ENCODE results near the gene PVALB.
A peak's percentile ranks its signal among the peaks of the same experiment; 100 is the strongest.

Gene PVALB

DNA sequence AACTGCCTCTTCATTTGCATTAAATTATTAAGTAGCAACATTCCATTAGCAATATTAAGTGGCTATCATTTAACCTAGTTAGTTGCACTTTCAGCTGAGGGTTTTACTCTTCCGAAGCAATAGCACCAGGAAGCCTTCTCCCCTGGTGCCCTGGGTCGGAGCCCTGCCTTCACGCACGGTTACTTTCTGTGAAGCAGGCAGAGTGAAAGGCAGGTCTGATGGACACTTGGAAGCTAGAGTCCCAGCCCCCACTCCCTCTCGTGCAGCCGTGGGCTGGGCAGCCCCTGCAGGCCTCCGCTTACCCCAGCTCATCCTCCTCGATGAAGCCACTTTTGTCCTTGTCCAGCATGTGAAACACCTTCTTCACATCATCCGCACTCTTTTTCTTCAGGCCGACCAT lies 2.0 kb downstream of the PVALB start:
- peaks cover 12% of the 10 kb centered on the region for H3K4me1 ChIP-seq (ENCODE audit: control insufficient read depth, insufficient read depth, low read length)
- no peaks in the 10 kb centered on the region for H3K36me3 ChIP-seq (ENCODE audit: control insufficient read depth in 2 of 2, insufficient read depth in 1 of 2, low read length in 2 of 2)
- TF ChIP-seq ZNF292 (tag by site-specific recombination; IDR thresholded peaks at IDR 0.05; ENCODE audit: borderline replicate concordance, low read depth), result no peak
- no peak for TF ChIP-seq ZNF621 (tag by site-specific recombination; IDR thresholded peaks at IDR 0.05)
- TF ChIP-seq ZNF571 (tag by site-specific recombination; IDR thresholded peaks at IDR 0.05), result no peak
- TF ChIP-seq, protein P1, sequence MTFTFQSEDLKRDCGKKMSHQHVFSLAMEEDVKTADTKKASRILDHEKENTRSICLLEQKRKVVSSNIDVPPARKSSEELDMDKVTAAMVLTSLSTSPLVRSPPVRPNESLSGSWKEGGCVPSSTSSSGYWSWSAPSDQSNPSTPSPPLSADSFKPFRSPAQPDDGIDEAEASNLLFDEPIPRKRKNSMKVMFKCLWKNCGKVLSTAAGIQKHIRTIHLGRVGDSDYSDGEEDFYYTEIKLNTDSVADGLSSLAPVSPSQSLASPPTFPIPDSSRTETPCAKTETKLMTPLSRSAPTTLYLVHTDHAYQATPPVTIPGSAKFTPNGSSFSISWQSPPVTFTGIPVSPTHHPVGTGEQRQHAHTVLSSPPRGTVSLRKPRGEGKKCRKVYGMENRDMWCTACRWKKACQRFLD (tag by site-specific recombination; IDR thresholded peaks at IDR 0.05), result no peak
- no peak for TF ChIP-seq ZNF600 (tag by site-specific recombination; IDR thresholded peaks at IDR 0.05)
- TF ChIP-seq ZNF629 (tag by site-specific recombination; IDR thresholded peaks at IDR 0.05), result no peak
- no peak for TF ChIP-seq ZFP3 (tag by site-specific recombination; IDR thresholded peaks at IDR 0.05; ENCODE audit: low read depth)
- no peak for TF ChIP-seq ZNF501 (tag by site-specific recombination; IDR thresholded peaks at IDR 0.05)
- TF ChIP-seq ZNF624 (tag by site-specific recombination; IDR thresholded peaks at IDR 0.05), result no peak
- no peak for TF ChIP-seq ZNF202 (tag by site-specific recombination; IDR thresholded peaks at IDR 0.05; ENCODE audit: borderline replicate concordance)
- TF ChIP-seq, protein P2, sequence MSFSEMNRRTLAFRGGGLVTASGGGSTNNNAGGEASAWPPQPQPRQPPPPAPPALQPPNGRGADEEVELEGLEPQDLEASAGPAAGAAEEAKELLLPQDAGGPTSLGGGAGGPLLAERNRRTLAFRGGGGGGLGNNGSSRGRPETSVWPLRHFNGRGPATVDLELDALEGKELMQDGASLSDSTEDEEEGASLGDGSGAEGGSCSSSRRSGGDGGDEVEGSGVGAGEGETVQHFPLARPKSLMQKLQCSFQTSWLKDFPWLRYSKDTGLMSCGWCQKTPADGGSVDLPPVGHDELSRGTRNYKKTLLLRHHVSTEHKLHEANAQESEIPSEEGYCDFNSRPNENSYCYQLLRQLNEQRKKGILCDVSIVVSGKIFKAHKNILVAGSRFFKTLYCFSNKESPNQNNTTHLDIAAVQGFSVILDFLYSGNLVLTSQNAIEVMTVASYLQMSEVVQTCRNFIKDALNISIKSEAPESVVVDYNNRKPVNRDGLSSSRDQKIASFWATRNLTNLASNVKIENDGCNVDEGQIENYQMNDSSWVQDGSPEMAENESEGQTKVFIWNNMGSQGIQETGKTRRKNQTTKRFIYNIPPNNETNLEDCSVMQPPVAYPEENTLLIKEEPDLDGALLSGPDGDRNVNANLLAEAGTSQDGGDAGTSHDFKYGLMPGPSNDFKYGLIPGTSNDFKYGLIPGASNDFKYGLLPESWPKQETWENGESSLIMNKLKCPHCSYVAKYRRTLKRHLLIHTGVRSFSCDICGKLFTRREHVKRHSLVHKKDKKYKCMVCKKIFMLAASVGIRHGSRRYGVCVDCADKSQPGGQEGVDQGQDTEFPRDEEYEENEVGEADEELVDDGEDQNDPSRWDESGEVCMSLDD (tag by site-specific recombination; IDR thresholded peaks at IDR 0.05), result no peak
- no peak for TF ChIP-seq BCL11B (tag by site-specific recombination; IDR thresholded peaks at IDR 0.05; ENCODE audit: low read depth)
- TF ChIP-seq, protein P3, sequence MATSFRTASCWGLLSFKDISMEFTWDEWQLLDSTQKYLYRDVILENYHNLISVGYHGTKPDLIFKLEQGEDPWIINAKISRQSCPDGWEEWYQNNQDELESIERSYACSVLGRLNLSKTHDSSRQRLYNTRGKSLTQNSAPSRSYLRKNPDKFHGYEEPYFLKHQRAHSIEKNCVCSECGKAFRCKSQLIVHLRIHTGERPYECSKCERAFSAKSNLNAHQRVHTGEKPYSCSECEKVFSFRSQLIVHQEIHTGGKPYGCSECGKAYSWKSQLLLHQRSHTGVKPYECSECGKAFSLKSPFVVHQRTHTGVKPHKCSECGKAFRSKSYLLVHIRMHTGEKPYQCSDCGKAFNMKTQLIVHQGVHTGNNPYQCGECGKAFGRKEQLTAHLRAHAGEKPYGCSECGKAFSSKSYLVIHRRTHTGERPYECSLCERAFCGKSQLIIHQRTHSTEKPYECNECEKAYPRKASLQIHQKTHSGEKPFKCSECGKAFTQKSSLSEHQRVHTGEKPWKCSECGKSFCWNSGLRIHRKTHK (tag by site-specific recombination; IDR thresholded peaks at IDR 0.05), result no peak
- TF ChIP-seq, protein P4, sequence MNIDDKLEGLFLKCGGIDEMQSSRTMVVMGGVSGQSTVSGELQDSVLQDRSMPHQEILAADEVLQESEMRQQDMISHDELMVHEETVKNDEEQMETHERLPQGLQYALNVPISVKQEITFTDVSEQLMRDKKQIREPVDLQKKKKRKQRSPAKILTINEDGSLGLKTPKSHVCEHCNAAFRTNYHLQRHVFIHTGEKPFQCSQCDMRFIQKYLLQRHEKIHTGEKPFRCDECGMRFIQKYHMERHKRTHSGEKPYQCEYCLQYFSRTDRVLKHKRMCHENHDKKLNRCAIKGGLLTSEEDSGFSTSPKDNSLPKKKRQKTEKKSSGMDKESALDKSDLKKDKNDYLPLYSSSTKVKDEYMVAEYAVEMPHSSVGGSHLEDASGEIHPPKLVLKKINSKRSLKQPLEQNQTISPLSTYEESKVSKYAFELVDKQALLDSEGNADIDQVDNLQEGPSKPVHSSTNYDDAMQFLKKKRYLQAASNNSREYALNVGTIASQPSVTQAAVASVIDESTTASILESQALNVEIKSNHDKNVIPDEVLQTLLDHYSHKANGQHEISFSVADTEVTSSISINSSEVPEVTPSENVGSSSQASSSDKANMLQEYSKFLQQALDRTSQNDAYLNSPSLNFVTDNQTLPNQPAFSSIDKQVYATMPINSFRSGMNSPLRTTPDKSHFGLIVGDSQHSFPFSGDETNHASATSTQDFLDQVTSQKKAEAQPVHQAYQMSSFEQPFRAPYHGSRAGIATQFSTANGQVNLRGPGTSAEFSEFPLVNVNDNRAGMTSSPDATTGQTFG (tag by site-specific recombination; IDR thresholded peaks at IDR 0.05; ENCODE audit: borderline replicate concordance), result no peak
- ChIA-PET CTCF (interaction anchor here (1.5 kb wide), 1 partner anchor 42 kb away, joined by 9 read pairs; no protein-coding TSS in a partner anchor), POLR2A (no interaction called here)
- no peak overlapping the region for H3K27ac ChIP-seq (ENCODE audit: extremely low read depth, low read depth, low read length)
- H3K4me3 ChIP-seq (ENCODE audit: low read depth, low read length), result no peak overlapping the region
- H3K9me3 ChIP-seq (ENCODE audit: control insufficient read depth, insufficient read depth, low read depth, low read length), result no peaks in the 10 kb centered on the region

DNA sequence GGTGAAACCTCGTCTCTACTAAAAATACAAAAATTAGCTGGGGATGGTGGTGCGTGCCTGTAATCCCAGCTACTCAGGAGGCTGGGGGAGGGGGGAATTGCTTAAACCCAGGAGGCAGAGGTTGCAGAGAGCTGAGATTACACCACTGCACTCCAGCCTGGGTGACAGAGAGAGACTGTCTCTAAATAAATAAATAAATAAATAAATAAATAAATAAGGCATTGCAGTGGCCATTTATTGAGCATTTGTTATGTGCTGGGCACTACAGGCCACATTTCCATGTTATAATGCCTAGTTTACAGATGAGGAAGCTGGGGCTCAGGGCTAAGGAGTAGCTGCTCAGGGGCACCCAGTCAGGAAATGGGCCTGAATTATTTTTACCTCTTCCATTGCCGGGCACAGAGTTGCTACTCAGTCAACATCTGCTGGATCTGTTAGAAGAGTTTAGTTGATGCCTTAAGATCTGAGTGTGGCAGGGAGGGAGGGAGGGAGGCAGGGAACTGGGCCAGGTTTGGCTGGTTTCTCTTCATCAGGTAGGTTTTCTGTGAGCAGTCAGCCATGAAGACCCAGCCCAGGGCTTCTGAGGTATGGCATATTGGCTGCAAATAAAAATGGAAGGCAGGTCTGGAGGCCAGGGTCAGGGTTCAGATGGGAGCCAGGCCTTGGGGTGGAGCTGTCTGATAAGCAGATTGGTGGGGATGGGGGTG lies 5.6 kb downstream of the PVALB start:
- Histone ChIP-seq H3K4me3 (ENCODE audit: low read depth, low read length) (no peak overlapping the region), H3K36me3 (ENCODE audit: control insufficient read depth in 2 of 2, insufficient read depth in 1 of 2, low read length in 2 of 2) (no peaks in the 10 kb centered on the region), H3K4me1 (ENCODE audit: control insufficient read depth, insufficient read depth, low read length) (peaks cover 2% of the 10 kb centered on the region), H3K27ac (ENCODE audit: extremely low read depth, low read depth, low read length) (no peak overlapping the region), H3K9me3 (ENCODE audit: control insufficient read depth, insufficient read depth, low read depth, low read length) (no peaks in the 10 kb centered on the region)
- POLR2A ChIA-PET, result no interaction called here
- CTCF ChIA-PET, result interaction anchor here (1.0 to 2.6 kb wide), 3 partner anchors 42 to 167 kb away, joined by 3 to 15 read pairs (median 5); no protein-coding TSS in a partner anchor
- TF ChIP-seq ZNF664 (tag by site-specific recombination; IDR thresholded peaks at IDR 0.05) (0 out of 2 replicates have a peak, but pooled peaks have one; percentile 36), ZNF335 (tag by site-specific recombination; conservative IDR thresholded peaks at IDR 0.05) (no peak), ZNF792 (tag by site-specific recombination; IDR thresholded peaks at IDR 0.05) (no peak), ZNF626 (tag by site-specific recombination; IDR thresholded peaks at IDR 0.05) (no peak), SCRT2 (tag by site-specific recombination; IDR thresholded peaks at IDR 0.05) (0 out of 2 replicates have a peak, but pooled peaks have one; percentile 23), ZNF747 (tag by site-specific recombination; IDR thresholded peaks at IDR 0.05) (no peak), ZNF433 (tag by site-specific recombination; IDR thresholded peaks at IDR 0.05; ENCODE audit: low read depth) (0 out of 2 replicates have a peak, but pooled peaks have one; percentile 30)
- TF ChIP-seq, protein P5, sequence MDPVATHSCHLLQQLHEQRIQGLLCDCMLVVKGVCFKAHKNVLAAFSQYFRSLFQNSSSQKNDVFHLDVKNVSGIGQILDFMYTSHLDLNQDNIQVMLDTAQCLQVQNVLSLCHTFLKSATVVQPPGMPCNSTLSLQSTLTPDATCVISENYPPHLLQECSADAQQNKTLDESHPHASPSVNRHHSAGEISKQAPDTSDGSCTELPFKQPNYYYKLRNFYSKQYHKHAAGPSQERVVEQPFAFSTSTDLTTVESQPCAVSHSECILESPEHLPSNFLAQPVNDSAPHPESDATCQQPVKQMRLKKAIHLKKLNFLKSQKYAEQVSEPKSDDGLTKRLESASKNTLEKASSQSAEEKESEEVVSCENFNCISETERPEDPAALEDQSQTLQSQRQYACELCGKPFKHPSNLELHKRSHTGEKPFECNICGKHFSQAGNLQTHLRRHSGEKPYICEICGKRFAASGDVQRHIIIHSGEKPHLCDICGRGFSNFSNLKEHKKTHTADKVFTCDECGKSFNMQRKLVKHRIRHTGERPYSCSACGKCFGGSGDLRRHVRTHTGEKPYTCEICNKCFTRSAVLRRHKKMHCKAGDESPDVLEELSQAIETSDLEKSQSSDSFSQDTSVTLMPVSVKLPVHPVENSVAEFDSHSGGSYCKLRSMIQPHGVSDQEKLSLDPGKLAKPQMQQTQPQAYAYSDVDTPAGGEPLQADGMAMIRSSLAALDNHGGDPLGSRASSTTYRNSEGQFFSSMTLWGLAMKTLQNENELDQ (tag by site-specific recombination; IDR thresholded peaks at IDR 0.05; ENCODE audit: low read depth), result no peak
- TF ChIP-seq, protein P6, sequence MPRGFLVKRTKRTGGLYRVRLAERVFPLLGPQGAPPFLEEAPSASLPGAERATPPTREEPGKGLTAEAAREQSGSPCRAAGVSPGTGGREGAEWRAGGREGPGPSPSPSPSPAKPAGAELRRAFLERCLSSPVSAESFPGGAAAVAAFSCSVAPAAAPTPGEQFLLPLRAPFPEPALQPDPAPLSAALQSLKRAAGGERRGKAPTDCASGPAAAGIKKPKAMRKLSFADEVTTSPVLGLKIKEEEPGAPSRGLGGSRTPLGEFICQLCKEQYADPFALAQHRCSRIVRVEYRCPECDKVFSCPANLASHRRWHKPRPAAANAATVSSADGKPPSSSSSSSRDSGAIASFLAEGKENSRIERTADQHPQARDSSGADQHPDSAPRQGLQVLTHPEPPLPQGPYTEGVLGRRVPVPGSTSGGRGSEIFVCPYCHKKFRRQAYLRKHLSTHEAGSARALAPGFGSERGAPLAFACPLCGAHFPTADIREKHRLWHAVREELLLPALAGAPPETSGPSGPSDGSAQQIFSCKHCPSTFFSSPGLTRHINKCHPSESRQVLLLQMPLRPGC (tag by site-specific recombination; IDR thresholded peaks at IDR 0.05), result no peak

Data from HEK293 (cell line).